ENCODE data around the gene ATP2B3. TPM values are rescaled to one million over a fixed set of nuclear protein-coding genes. Genes with fewer than 3 reads are reported as not detected.

ATP2B3 gene
- total and polyA plus RNA-seq, 2 experiments from 2014 or later, result 0.17 TPM; not detected in 1

GRCh38 chrX:153595387-153595786 lies 77.9 kb downstream of the ATP2B3 start:
- Mint-ChIP-seq H3K27me3 (ENCODE audit: insufficient read depth, low read depth, poor library complexity) (no peaks in the 10 kb centered on the region), H3K9me3 (no peaks in the 10 kb centered on the region), H3K36me3 (ENCODE audit: low read depth) (peaks cover 5% of the 10 kb centered on the region; the same call in 2 of the 3 replicates), H3K27ac (no peak overlapping the region), H3K4me1 (peaks cover 11% of the 10 kb centered on the region; the same call in 2 of the 3 replicates), H3K4me3 (no peak overlapping the region)
- TF ChIP-seq EZH2phosphoT487 (IDR thresholded peaks at IDR 0.05; ENCODE audit: unreplicated experiment) (no peak), REST (IDR thresholded peaks at IDR 0.05; ENCODE audit: unreplicated experiment) (no peak), JUNB (IDR thresholded peaks at IDR 0.05; ENCODE audit: unreplicated experiment) (no peak), ZNF331 (CRISPR knock-in tag; IDR thresholded peaks at IDR 0.05; ENCODE audit: low read depth) (no peak), POLR2AphosphoS5 (IDR thresholded peaks at IDR 0.05; ENCODE audit: low read depth) (no peak), ETS1 (IDR thresholded peaks at IDR 0.05) (no peak), ZNF462 (CRISPR knock-in tag; IDR thresholded peaks at IDR 0.05) (no peak), CTCF (conservative IDR thresholded peaks at IDR 0.05; ENCODE audit: low read depth in 2 of 2) (no peak), CREB1 (CRISPR knock-in tag; IDR thresholded peaks at IDR 0.05; ENCODE audit: low read depth) (no peak), STAT1 (IDR thresholded peaks at IDR 0.05; ENCODE audit: unreplicated experiment) (no peak), NANOG (IDR thresholded peaks at IDR 0.05; ENCODE audit: borderline replicate concordance) (no peak), ZNF114 (CRISPR knock-in tag; IDR thresholded peaks at IDR 0.05) (no peak), EZH2 (IDR thresholded peaks at IDR 0.05; ENCODE audit: low read depth, unreplicated experiment) (no peak)
- Histone ChIP-seq H4K20me1 (replicated peaks; ENCODE audit: insufficient read depth) (no peaks in the 10 kb centered on the region; the same call in 1 of the 2 replicates), H2AFZ (no peak overlapping the region), H3K4me1 (ENCODE audit: insufficient read depth) (no peaks in the 10 kb centered on the region), H3K4me3 (no peak overlapping the region), H3K27ac (ENCODE audit: low read depth) (no peak overlapping the region), H3F3A (replicated peaks; ENCODE audit: low read depth) (no peaks in the 10 kb centered on the region), H3K9me2 (ENCODE audit: insufficient read depth) (no peaks in the 10 kb centered on the region), H3K36me3 (ENCODE audit: insufficient read depth) (no peaks in the 10 kb centered on the region; the same call in 1 of the 2 replicates), H3K27me3 (ENCODE audit: insufficient read depth) (0 out of 2 replicates have a peak, but pooled peaks cover 3% of the 10 kb centered on the region), H3K79me2 (replicated peaks; ENCODE audit: insufficient read depth) (peaks cover 8% of the 10 kb centered on the region), H3K4me2 (no peak overlapping the region)
- no peak for DNase-seq (ENCODE audit: low spot score)
- no peak for ATAC-seq

Measured in GM23338 (cell line).